ENCODE data around the gene CAMK2B. TPM values are rescaled to one million over a fixed set of nuclear protein-coding genes. Genes with fewer than 3 reads are reported as not detected.

Gene CAMK2B
- total and polyA plus RNA-seq, 9 donors: 3.1 to 13.9 (median 10.1) TPM

GRCh38 chr7:44232396-44232795 lies 93.0 kb downstream of the CAMK2B start:
- Histone ChIP-seq H3K36me3 (ENCODE audit: control insufficient read depth, insufficient read depth, low read length) (no peaks in the 10 kb centered on the region), H3K9me3 (replicated peaks; ENCODE audit: control insufficient read depth, low read depth, low read length) (no peaks in the 10 kb centered on the region), H3K4me3 (ENCODE audit: low read length) (no peak overlapping the region), H3K27ac (ENCODE audit: low read length) (no peak overlapping the region), H3K4me1 (ENCODE audit: control insufficient read depth, insufficient read depth, low read length) (peaks cover 4% of the 10 kb centered on the region), H3K27me3 (ENCODE audit: control insufficient read depth, insufficient read depth, low read length) (no peaks in the 10 kb centered on the region)
- WGBS (ENCODE audit: insufficient coverage): 87% methylated on average over 12 of the region's 13 CpGs
- DNase-seq: no peak

- 79% methylated on average over 11 of the region's 12 CpGs for WGBS (ENCODE audit: insufficient coverage)
- H3K9me3 ChIP-seq (replicated peaks; ENCODE audit: control insufficient read depth, low read depth, low read length): no peaks in the 10 kb centered on the region
- no peaks in the 10 kb centered on the region for H3K27me3 ChIP-seq (ENCODE audit: control insufficient read depth, insufficient read depth, low read length)
- peaks cover 5% of the 10 kb centered on the region for H3K4me1 ChIP-seq (ENCODE audit: control insufficient read depth, insufficient read depth, low read length)
- no peaks in the 10 kb centered on the region for H3K36me3 ChIP-seq (ENCODE audit: control insufficient read depth, insufficient read depth, low read length)
- no peak overlapping the region for H3K4me3 ChIP-seq (ENCODE audit: low read length)
- no peak for DNase-seq
- H3K27ac ChIP-seq (ENCODE audit: low read length): no peak overlapping the region
Observed at GRCh38 chr7:44231088-44231487, 94.3 kb downstream of the CAMK2B start.

GRCh38 chr7:44230286-44230685 lies 95.1 kb downstream of the CAMK2B start:
- Histone ChIP-seq H3K36me3 (ENCODE audit: control insufficient read depth, insufficient read depth, low read length) (no peaks in the 10 kb centered on the region), H3K9me3 (replicated peaks; ENCODE audit: control insufficient read depth, low read depth, low read length) (no peaks in the 10 kb centered on the region), H3K4me3 (ENCODE audit: low read length) (no peak overlapping the region), H3K27ac (ENCODE audit: low read length) (no peak overlapping the region), H3K4me1 (ENCODE audit: control insufficient read depth, insufficient read depth, low read length) (peaks cover 13% of the 10 kb centered on the region), H3K27me3 (ENCODE audit: control insufficient read depth, insufficient read depth, low read length) (no peaks in the 10 kb centered on the region)
- no peak for DNase-seq
- 87% methylated on average over 7 of the region's 7 CpGs for WGBS (ENCODE audit: insufficient coverage)

GRCh38 chr7:44229546-44230105 lies 95.8 kb downstream of the CAMK2B start:
- DNase-seq: no peak
- Histone ChIP-seq H3K36me3 (ENCODE audit: control insufficient read depth, insufficient read depth, low read length) (no peaks in the 10 kb centered on the region), H3K4me3 (ENCODE audit: low read length) (no peak overlapping the region), H3K9me3 (replicated peaks; ENCODE audit: control insufficient read depth, low read depth, low read length) (no peaks in the 10 kb centered on the region), H3K27me3 (ENCODE audit: control insufficient read depth, insufficient read depth, low read length) (no peaks in the 10 kb centered on the region), H3K27ac (ENCODE audit: low read length) (no peak overlapping the region), H3K4me1 (ENCODE audit: control insufficient read depth, insufficient read depth, low read length) (peaks cover 20% of the 10 kb centered on the region)
- 70% methylated on average over 6 of the region's 11 CpGs for WGBS (ENCODE audit: insufficient coverage)

GRCh38 chr7:44228571-44229350 lies 96.6 kb downstream of the CAMK2B start:
- no peak overlapping the region for H3K27ac ChIP-seq (ENCODE audit: low read length)
- H3K9me3 ChIP-seq (replicated peaks; ENCODE audit: control insufficient read depth, low read depth, low read length): no peaks in the 10 kb centered on the region
- DNase-seq: no peak
- 65% methylated on average over 21 of the region's 29 CpGs for WGBS (ENCODE audit: insufficient coverage)
- H3K4me1 ChIP-seq (ENCODE audit: control insufficient read depth, insufficient read depth, low read length): peaks cover 27% of the 10 kb centered on the region
- no peaks in the 10 kb centered on the region for H3K27me3 ChIP-seq (ENCODE audit: control insufficient read depth, insufficient read depth, low read length)
- H3K4me3 ChIP-seq (ENCODE audit: low read length): no peak overlapping the region
- no peaks in the 10 kb centered on the region for H3K36me3 ChIP-seq (ENCODE audit: control insufficient read depth, insufficient read depth, low read length)

GRCh38 chr7:44227911-44228310 lies 97.5 kb downstream of the CAMK2B start:
- 62% methylated on average over 14 of the region's 14 CpGs for WGBS (ENCODE audit: insufficient coverage)
- no peak for DNase-seq
- Histone ChIP-seq H3K9me3 (replicated peaks; ENCODE audit: control insufficient read depth, low read depth, low read length) (no peaks in the 10 kb centered on the region), H3K36me3 (ENCODE audit: control insufficient read depth, insufficient read depth, low read length) (no peaks in the 10 kb centered on the region), H3K27ac (ENCODE audit: low read length) (no peak overlapping the region), H3K27me3 (ENCODE audit: control insufficient read depth, insufficient read depth, low read length) (no peaks in the 10 kb centered on the region), H3K4me1 (ENCODE audit: control insufficient read depth, insufficient read depth, low read length) (peaks cover 36% of the 10 kb centered on the region), H3K4me3 (ENCODE audit: low read length) (no peak overlapping the region)

- no peak overlapping the region for H3K27ac ChIP-seq (ENCODE audit: low read length)
- H3K4me3 ChIP-seq (ENCODE audit: low read length): no peak overlapping the region
- no peaks in the 10 kb centered on the region for H3K36me3 ChIP-seq (ENCODE audit: control insufficient read depth, insufficient read depth, low read length)
- H3K27me3 ChIP-seq (ENCODE audit: control insufficient read depth, insufficient read depth, low read length): no peaks in the 10 kb centered on the region
- WGBS (ENCODE audit: insufficient coverage): 59% methylated on average over 11 of the region's 17 CpGs
- H3K4me1 ChIP-seq (ENCODE audit: control insufficient read depth, insufficient read depth, low read length): peaks cover 42% of the 10 kb centered on the region
- H3K9me3 ChIP-seq (replicated peaks; ENCODE audit: control insufficient read depth, low read depth, low read length): no peaks in the 10 kb centered on the region
- no peak for DNase-seq
Observed at GRCh38 chr7:44226396-44226753, 99.0 kb downstream of the CAMK2B start.

- peak; percentile 69 for DNase-seq
- Histone ChIP-seq H3K9me3 (replicated peaks; ENCODE audit: control insufficient read depth, low read depth, low read length) (no peaks in the 10 kb centered on the region), H3K4me3 (ENCODE audit: low read length) (no peak overlapping the region), H3K27ac (ENCODE audit: low read length) (no peak overlapping the region), H3K4me1 (ENCODE audit: control insufficient read depth, insufficient read depth, low read length) (peaks cover 42% of the 10 kb centered on the region), H3K27me3 (ENCODE audit: control insufficient read depth, insufficient read depth, low read length) (no peaks in the 10 kb centered on the region), H3K36me3 (ENCODE audit: control insufficient read depth, insufficient read depth, low read length) (no peaks in the 10 kb centered on the region)
- 41% methylated on average over 26 of the region's 26 CpGs for WGBS (ENCODE audit: insufficient coverage)
Observed at GRCh38 chr7:44225566-44226395, 99.6 kb downstream of the CAMK2B start.

GRCh38 chr7:44224974-44225565 lies 100.3 kb downstream of the CAMK2B start:
- Histone ChIP-seq H3K36me3 (ENCODE audit: control insufficient read depth, insufficient read depth, low read length) (no peaks in the 10 kb centered on the region), H3K9me3 (replicated peaks; ENCODE audit: control insufficient read depth, low read depth, low read length) (no peaks in the 10 kb centered on the region), H3K4me3 (ENCODE audit: low read length) (no peak overlapping the region), H3K27me3 (ENCODE audit: control insufficient read depth, insufficient read depth, low read length) (peaks cover 2% of the 10 kb centered on the region), H3K4me1 (ENCODE audit: control insufficient read depth, insufficient read depth, low read length) (peaks cover 42% of the 10 kb centered on the region), H3K27ac (ENCODE audit: low read length) (no peak overlapping the region)
- DNase-seq: no peak
- WGBS (ENCODE audit: insufficient coverage): 56% methylated on average over 8 of the region's 10 CpGs
